Endothelial cell of umbilical vein (primary cell): ENCODE measurements around the gene ITGA2.

ENCODE experiments used
- CTCF ChIP-seq, 2 donors: IDR thresholded peaks; 1 replicate in 1 of 2; 2 replicates in 1 of 2; pipeline ENCODE4 v1.5.1; 2011; ENCODE audit warnings: low read length in 2 of 2, mild to moderate bottlenecking in 2 of 2, moderate library complexity in 2 of 2, control low read depth in 1 of 2, inconsistent platforms in 1 of 2, low read depth in 1 of 2; ENCODE audit not compliant: insufficient read depth in 1 of 2; ENCODE audit errors: extremely low read depth in 1 of 2
- EZH2 ChIP-seq: IDR thresholded peaks from 2 replicates; pipeline ENCODE4 v1.6.1; 2012; ENCODE audit warnings: borderline replicate concordance, low read depth, mild to moderate bottlenecking, moderate library complexity, low read length, inconsistent platforms; ENCODE audit not compliant: severe bottlenecking
- MYC ChIP-seq: IDR thresholded peaks from one replicate; pipeline ENCODE4 v1.6.1; 2011; ENCODE audit warnings: mild to moderate bottlenecking, low read depth, low read length
- POLR2A ChIP-seq: IDR thresholded peaks from 2 replicates; pipeline ENCODE4 v1.6.1; 2012; ENCODE audit warnings: low read depth, mild to moderate bottlenecking, control low read depth, low read length
- POLR2AphosphoS5 ChIP-seq: IDR thresholded peaks from 2 replicates; pipeline ENCODE4 v1.6.1; 2012; ENCODE audit warnings: low read depth, mild to moderate bottlenecking, control low read depth, low read length, moderate library complexity; ENCODE audit not compliant: insufficient read depth

- no peak for TF ChIP-seq CTCF (IDR thresholded peaks at IDR 0.05; ENCODE audit: extremely low read depth in 1 of 2, insufficient read depth in 1 of 2, low read depth in 1 of 2, low read length in 2 of 2)
- TF ChIP-seq EZH2, result no peak
- no peak for TF ChIP-seq POLR2AphosphoS5
- no peak for TF ChIP-seq POLR2A
- TF ChIP-seq MYC, result no peak
Observed at GRCh38 chr5:53017383-53017782, 28.2 kb downstream of the ITGA2 start.
